ENCODE measurements around the gene PTPN9.

The PTPN9 gene

GRCh38 chr15:75453703-75454470 is 125.2 kb downstream of the PTPN9 start:
- peak; percentile 100 for DNase-seq (ENCODE audit: low read depth)
- TF ChIP-seq, protein P1, sequence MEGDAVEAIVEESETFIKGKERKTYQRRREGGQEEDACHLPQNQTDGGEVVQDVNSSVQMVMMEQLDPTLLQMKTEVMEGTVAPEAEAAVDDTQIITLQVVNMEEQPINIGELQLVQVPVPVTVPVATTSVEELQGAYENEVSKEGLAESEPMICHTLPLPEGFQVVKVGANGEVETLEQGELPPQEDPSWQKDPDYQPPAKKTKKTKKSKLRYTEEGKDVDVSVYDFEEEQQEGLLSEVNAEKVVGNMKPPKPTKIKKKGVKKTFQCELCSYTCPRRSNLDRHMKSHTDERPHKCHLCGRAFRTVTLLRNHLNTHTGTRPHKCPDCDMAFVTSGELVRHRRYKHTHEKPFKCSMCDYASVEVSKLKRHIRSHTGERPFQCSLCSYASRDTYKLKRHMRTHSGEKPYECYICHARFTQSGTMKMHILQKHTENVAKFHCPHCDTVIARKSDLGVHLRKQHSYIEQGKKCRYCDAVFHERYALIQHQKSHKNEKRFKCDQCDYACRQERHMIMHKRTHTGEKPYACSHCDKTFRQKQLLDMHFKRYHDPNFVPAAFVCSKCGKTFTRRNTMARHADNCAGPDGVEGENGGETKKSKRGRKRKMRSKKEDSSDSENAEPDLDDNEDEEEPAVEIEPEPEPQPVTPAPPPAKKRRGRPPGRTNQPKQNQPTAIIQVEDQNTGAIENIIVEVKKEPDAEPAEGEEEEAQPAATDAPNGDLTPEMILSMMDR (IDR thresholded peaks at IDR 0.05; ENCODE audit: low read depth, low read length, missing control alignments) = no peak
- in situ Hi-C loops (cut with HindIII; ENCODE audit: low sequenced_read_pairs) = loop anchor here (25.0 kb wide), 1 partner anchor 183 kb away; the partner anchor contains the start of genes IMP3, SNUPN and SNX33

GRCh38 chr15:75452865-75453702 is 126.0 kb downstream of the PTPN9 start:
- DNase-seq (ENCODE audit: low read depth) = no peak
- peak overlapping the region; percentile 93 for H3K4me3 ChIP-seq (ENCODE audit: low read depth, low read length)
- TF ChIP-seq, protein P1 (IDR thresholded peaks at IDR 0.05; ENCODE audit: low read depth, low read length, missing control alignments) = no peak
- in situ Hi-C loops (cut with HindIII; ENCODE audit: low sequenced_read_pairs) = loop anchor here (25.0 kb wide), 1 partner anchor 184 kb away; the partner anchor contains the start of genes IMP3, SNUPN and SNX33

More at GRCh38 chr15:75453703-75454470, 125.2 kb downstream of the PTPN9 start:
- peak overlapping the region; percentile 93 for H3K4me3 ChIP-seq (ENCODE audit: low read depth, low read length)

GRCh38 chr15:75452364-75452864 is 126.7 kb downstream of the PTPN9 start:
- in situ Hi-C loops (cut with HindIII; ENCODE audit: low sequenced_read_pairs) = loop anchor here (25.0 kb wide), 1 partner anchor 185 kb away; the partner anchor contains the start of genes IMP3, SNUPN and SNX33
- peak overlapping the region; percentile 93 for H3K4me3 ChIP-seq (ENCODE audit: low read depth, low read length)
- TF ChIP-seq, protein P1 (IDR thresholded peaks at IDR 0.05; ENCODE audit: low read depth, low read length, missing control alignments) = no peak
- peak; percentile 60 for DNase-seq (ENCODE audit: low read depth)

DNA sequence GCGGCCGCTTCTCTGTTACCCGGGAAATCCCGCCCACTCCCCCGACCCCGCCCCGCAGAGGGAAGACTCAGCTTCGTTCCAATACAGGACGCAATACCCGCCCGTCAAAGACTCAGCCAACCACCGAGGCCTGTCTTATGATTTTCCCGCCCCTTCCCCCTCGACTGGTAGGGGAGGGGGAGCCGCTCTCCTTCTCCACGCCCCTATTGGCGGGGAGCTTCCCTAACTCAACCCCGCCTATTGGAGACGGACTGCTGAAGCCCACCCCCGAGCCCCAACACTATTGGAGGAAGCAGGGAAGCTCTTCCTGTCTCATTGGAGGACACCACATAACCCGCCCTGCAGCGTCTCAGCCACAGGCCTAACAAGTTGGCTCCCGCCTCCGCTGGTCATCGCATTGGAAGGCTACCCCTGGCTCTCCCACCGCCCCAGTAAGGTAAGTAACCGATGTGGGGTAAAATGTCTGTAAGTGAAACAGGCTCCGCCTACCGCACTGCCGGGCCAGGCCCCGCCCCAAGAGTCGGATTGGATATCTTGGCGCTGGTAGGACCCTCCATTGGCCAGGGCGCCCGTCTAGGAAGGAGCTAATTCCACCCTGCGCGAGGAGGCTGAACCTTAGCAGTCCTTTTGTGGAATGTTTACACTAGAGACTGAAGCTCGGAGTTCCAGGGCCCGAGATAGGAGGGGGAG is 127.3 kb downstream of the PTPN9 start, which contains the start of gene SIN3A:
Gene SIN3A (minus strand): TSS at position 17 of the 690 bp plus-strand sequence. CDS start 21,315 bp downstream, outside the sequence.
- TF ChIP-seq, protein P1 (IDR thresholded peaks at IDR 0.05; ENCODE audit: low read depth, low read length, missing control alignments) = no peak
- in situ Hi-C loops (cut with HindIII; ENCODE audit: low sequenced_read_pairs) = loop anchor here (25.0 kb wide), 1 partner anchor 185 kb away; the partner anchor contains the start of genes IMP3, SNUPN and SNX33
- H3K4me3 ChIP-seq (ENCODE audit: low read depth, low read length) = peak within 1 kb of the TSS; percentile 93
- DNase-seq (ENCODE audit: low read depth) = peak; percentile 100

DNA sequence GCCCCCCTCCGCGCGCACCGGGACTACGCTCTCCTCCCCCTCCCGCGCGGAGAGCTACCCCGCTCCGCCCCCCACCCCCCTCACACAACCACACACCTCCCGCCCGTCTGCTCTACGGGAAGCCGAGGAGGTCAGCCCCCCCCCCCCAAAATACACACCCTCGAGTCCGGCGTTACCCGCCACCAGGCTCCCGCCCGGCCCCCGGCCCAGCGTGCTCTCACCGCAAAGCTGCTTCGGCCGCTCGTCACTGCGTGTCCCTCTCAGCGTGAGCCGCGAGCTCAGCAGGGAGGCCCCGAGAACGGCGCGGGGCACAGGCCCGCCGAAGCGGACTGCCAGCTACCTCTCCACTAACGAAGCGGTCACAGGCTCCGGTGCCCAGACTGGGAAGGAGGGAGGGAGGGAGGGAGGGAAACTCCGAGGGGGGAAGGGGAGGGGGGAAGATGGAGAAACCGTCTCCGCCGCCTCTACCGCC is 127.9 kb downstream of the PTPN9 start:
- H3K4me3 ChIP-seq (ENCODE audit: low read depth, low read length) = peak overlapping the region; percentile 87
- in situ Hi-C loops (cut with HindIII; ENCODE audit: low sequenced_read_pairs) = loop anchor here (25.0 kb wide), 1 partner anchor 186 kb away; the partner anchor contains the start of genes IMP3, SNUPN and SNX33
- no peak for DNase-seq (ENCODE audit: low read depth)
- TF ChIP-seq, protein P1 (IDR thresholded peaks at IDR 0.05; ENCODE audit: low read depth, low read length, missing control alignments) = no peak
